Hematopoietic multipotent progenitor cell treated with erythropoietin and hydrocortisone succinate and interleukin-3 and kit ligand, for 17 days (in vitro differentiated cells): ENCODE data around the gene ZNF746.

Experiments used
- DNase-seq: peaks from one replicate; pipeline ENCODE4 v3.0.0-alpha.2; 2015; ENCODE audit warnings: low spot score

The ZNF746 gene

DNA sequence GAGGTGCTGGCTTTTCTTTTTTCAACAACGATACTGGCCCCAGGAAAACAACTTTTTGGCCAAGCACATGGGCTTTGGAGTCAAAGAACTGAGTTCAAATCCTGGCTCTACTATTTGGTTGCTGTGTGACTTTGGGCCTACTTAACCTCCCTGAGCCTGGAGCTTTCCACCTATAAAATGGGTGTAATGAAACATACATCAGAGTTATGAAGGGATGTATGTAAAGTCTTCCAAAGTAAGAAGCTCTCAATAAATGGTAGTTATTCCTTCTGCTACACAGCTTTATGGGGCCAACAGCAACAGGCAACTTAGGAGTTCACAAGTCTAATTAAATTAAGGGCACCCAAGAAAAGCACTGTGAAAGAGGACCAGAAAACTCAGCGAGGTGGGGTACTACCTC lies 69.7 kb downstream of the ZNF746 start:
- DNase-seq, result no peak

DNA sequence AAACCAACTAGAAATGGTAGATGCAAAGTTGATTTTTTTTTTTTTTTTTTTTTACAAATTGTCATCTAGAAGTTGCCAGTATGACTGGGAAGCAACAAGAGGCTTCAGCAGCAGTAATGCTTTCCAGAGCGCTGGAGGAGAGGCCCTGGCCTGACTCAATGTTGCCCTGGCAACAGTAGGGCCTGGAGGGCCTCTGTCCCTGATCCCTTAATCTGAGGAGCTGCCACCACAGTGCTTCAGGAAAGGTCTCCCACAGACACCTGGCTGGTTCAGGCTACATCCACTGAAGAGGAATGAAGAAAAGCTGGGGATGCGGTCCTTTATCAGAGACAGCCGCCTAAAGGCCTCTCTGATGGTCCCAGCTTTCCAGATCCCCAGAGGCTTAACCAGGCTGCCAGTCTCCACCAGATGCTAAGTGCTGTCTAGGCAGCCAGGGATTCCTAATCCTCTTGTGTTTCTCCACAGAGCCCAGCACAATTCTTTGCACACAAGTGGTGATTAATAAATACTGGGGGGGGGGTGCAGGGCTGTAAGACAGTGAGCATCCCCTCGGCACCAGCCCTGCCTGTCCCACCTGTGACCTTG lies 70.4 kb downstream of the ZNF746 start:
- DNase-seq, result no peak

DNA sequence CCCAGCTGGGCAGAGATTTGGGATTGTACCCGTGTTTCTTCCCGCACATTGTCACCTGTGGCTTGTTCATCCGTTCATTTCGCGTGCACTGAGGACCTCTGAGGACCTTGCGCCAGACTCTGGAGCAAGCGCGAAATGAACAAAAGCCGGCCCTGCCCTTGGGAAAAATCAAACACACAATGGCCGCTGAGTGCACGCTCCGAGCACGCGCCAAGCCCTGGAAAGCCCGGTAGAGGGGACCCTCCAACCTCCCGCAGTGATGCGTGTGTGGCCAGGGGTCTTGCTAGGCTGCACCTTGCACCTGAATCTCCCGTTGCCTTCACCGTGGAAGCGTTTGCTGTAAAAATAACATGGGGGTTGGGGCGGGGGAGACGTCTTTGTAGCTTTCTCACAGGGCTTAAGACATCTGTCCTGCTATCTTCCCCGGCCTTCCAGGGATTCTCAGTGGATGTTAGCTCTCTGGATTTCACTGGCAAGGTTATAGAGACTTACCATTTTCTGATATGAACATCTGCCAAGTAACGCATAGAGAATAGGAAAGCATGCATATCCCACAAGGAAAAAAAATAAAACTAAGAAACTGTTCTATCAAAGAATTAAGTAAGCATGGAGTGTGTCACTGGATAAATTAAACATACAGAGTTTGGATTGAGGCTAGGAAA lies 74.0 kb downstream of the ZNF746 start:
- DNase-seq, result no peak

DNA sequence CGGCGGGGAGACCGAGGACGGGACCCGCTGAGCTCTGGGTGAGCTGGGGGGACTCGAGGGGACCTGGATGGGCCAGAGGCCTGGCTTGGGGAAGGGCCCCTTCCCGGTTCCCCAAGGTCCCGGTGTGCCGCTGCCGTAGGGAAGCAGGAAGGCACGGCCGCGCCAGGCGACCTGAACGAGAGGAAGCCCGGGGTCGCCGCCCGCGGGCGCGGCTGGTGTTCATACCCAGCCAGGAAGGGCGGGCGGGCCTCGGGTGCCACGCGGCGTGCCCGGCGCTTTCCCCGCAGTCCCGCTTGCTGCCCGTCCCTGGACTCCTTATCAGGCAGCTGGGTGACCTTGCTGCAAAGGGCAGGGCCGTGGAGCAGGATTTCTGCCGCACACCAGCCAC lies 74.7 kb downstream of the ZNF746 start:
- DNase-seq, result peak; percentile 42
